HUES6 (cell line): Measurements from ENCODE around the gene PHPT1.

Experiments used
- H3K27ac ChIP-seq: 2 replicates; pipeline ENCODE4 v1.7.0; 2013; ENCODE audit warnings: low read depth, mild to moderate bottlenecking, low read length, inconsistent platforms
- H3K27me3 ChIP-seq: 2 replicates; pipeline ENCODE4 v1.6.1; 2013; ENCODE audit warnings: low read length; ENCODE audit not compliant: control insufficient read depth, insufficient read depth
- H3K36me3 ChIP-seq: 2 replicates; pipeline ENCODE4 v1.6.1; 2013; ENCODE audit warnings: low read length; ENCODE audit not compliant: control insufficient read depth, insufficient read depth
- H3K4me1 ChIP-seq: 2 replicates; pipeline ENCODE4 v1.6.1; 2013; ENCODE audit warnings: low read length; ENCODE audit not compliant: control insufficient read depth, insufficient read depth
- H3K4me3 ChIP-seq: 2 replicates; pipeline ENCODE4 v1.5.1; 2013; ENCODE audit warnings: low read depth, low read length
- H3K9ac ChIP-seq: one replicate; pipeline ENCODE4 v1.6.1; 2013; ENCODE audit warnings: mild to moderate bottlenecking, low read length
- H3K9me3 ChIP-seq: 2 replicates; pipeline ENCODE4 v1.6.1; 2013; ENCODE audit warnings: low read depth, low read length; ENCODE audit not compliant: control insufficient read depth, insufficient read depth

PHPT1 gene

GRCh38 chr9:136846376-136847087 lies 2.7 kb upstream of the PHPT1 start:
- Histone ChIP-seq H3K27ac (no peak overlapping the region), H3K4me1 (peaks cover 16% of the 10 kb centered on the region), H3K27me3 (peaks cover 5% of the 10 kb centered on the region; the same call in 1 of the 2 replicates), H3K9me3 (no peaks in the 10 kb centered on the region), H3K9ac (peak overlapping the region; percentile 49), H3K4me3 (peak overlapping the region; percentile 64), H3K36me3 (peaks cover 16% of the 10 kb centered on the region)

GRCh38 chr9:136847088-136847825 lies 2.0 kb upstream of the PHPT1 start:
- Histone ChIP-seq H3K9ac (peak overlapping the region; percentile 84), H3K9me3 (no peaks in the 10 kb centered on the region), H3K4me1 (peaks cover 12% of the 10 kb centered on the region), H3K27ac (peak overlapping the region; percentile 89; the same call in 1 of the 2 replicates), H3K4me3 (peak overlapping the region; percentile 97), H3K36me3 (peaks cover 20% of the 10 kb centered on the region), H3K27me3 (peaks cover 5% of the 10 kb centered on the region; the same call in 1 of the 2 replicates)

GRCh38 chr9:136847826-136848392 lies 1.3 kb upstream of the PHPT1 start:
- H3K9ac ChIP-seq = peak overlapping the region; percentile 84
- peaks cover 9% of the 10 kb centered on the region for H3K4me1 ChIP-seq
- peak overlapping the region; percentile 89; the same call in 1 of the 2 replicates for H3K27ac ChIP-seq

DNA sequence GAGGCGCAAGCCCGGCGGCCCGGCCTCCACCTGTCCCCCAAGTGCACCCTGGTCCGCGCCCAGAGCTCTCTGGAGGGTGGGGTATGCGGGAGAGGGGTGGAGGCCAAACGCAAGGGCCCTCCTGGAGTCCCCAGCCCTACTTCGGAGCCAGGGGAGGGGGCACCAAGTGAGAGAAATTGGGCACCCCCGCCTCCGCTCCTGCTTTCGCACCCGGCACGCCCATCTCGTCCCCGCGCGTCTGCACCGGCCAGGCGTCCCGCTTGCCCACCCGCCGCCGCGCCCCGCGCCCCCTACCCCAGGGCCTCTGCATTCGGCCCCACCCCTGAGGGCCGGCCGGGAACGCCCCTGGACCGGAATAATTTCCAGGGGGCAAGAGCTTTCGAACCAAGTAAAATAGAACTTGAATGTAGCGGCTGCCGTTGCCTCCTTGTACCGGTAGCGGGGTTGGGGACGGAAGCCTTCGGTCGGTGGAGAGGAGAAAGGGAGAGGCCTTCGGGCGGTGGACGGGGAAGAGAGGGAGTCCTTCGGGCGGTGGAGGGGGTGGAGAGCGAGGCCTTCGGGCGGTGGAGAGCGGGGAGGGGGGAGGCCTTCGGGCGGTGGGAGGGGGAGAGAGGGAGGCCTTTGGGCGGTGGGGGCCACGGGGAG lies 694 bp upstream of the PHPT1 start:
- Histone ChIP-seq H3K27me3 (peaks cover 5% of the 10 kb centered on the region; the same call in 1 of the 2 replicates), H3K27ac (peak overlapping the region; percentile 89; the same call in 1 of the 2 replicates), H3K4me1 (peaks cover 9% of the 10 kb centered on the region), H3K36me3 (peaks cover 20% of the 10 kb centered on the region), H3K4me3 (peak overlapping the region; percentile 97), H3K9ac (peak overlapping the region; percentile 84), H3K9me3 (no peaks in the 10 kb centered on the region)

More at GRCh38 chr9:136847826-136848392, 1.3 kb upstream of the PHPT1 start:
- H3K36me3 ChIP-seq = peaks cover 20% of the 10 kb centered on the region
- H3K27me3 ChIP-seq = peaks cover 5% of the 10 kb centered on the region; the same call in 1 of the 2 replicates
- H3K9me3 ChIP-seq = no peaks in the 10 kb centered on the region
- H3K4me3 ChIP-seq = peak overlapping the region; percentile 97

DNA sequence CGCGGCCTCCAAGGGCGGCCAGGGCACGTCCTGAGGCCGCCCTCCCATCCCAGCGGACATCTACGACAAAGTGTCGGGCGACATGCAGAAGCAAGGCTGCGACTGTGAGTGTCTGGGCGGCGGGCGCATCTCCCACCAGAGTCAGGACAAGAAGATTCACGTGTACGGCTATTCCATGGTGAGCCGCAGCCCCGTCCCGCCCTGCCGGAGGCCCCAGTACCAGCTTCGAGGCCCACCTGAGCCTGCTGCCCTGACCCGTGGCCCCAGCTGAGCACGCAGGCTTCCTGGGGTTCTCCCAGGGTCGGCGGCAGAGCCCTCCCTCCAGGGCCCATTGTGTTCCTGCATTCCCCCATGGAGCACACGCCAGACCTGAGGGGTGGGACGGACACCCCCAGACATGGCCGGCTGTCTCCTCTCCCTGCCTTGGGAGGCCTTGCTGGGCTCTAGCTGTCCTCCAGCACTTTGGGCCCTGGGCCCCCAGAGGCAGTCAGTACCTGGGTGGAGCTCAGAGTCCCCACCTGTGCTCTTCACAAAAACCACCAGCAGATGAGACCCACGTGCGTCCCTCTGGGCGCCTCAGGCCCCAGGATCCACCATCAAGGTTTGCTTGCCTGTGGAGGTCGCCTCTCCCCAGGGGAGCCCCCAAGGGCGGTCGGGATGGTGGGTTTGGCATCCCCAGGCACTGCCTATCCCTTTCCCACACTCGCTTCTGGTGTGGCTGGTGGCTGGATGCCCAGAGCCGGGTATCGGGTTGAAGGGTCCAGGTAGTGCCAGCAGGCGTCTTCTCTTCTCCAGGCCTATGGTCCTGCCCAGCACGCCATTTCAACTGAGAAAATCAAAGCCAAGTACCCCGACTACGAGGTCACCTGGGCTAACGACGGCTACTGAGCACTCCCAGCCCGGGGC lies 1.0 kb downstream of the PHPT1 start:
- Histone ChIP-seq H3K36me3 (peaks cover 20% of the 10 kb centered on the region), H3K9ac (peak overlapping the region; percentile 78), H3K27ac (no peak overlapping the region), H3K4me1 (peaks cover 9% of the 10 kb centered on the region), H3K9me3 (no peaks in the 10 kb centered on the region), H3K27me3 (peaks cover 5% of the 10 kb centered on the region; the same call in 1 of the 2 replicates), H3K4me3 (peak overlapping the region; percentile 97)

GRCh38 chr9:136850866-136851775 lies 1.9 kb downstream of the PHPT1 start:
- H3K36me3 ChIP-seq = peaks cover 20% of the 10 kb centered on the region
- no peaks in the 10 kb centered on the region for H3K9me3 ChIP-seq
- H3K9ac ChIP-seq = no peak overlapping the region
- H3K4me1 ChIP-seq = peaks cover 9% of the 10 kb centered on the region
- no peak overlapping the region for H3K27ac ChIP-seq
- no peak overlapping the region for H3K4me3 ChIP-seq
- peaks cover 5% of the 10 kb centered on the region; the same call in 1 of the 2 replicates for H3K27me3 ChIP-seq

GRCh38 chr9:136851941-136852663 lies 2.9 kb downstream of the PHPT1 start, which contains the start of gene MAMDC4:
Gene MAMDC4 (plus strand): TSS chr9:136852346. CDS start chr9:136852417, 71 bp downstream.
- Histone ChIP-seq H3K27me3 (no peaks in the 10 kb centered on the region), H3K27ac (no peak within 1 kb of the TSS), H3K9ac (no peak within 1 kb of the TSS), H3K4me3 (no peak within 1 kb of the TSS), H3K4me1 (peaks cover 9% of the 10 kb centered on the region), H3K9me3 (no peaks in the 10 kb centered on the region), H3K36me3 (peaks cover 20% of the 10 kb centered on the region)

DNA sequence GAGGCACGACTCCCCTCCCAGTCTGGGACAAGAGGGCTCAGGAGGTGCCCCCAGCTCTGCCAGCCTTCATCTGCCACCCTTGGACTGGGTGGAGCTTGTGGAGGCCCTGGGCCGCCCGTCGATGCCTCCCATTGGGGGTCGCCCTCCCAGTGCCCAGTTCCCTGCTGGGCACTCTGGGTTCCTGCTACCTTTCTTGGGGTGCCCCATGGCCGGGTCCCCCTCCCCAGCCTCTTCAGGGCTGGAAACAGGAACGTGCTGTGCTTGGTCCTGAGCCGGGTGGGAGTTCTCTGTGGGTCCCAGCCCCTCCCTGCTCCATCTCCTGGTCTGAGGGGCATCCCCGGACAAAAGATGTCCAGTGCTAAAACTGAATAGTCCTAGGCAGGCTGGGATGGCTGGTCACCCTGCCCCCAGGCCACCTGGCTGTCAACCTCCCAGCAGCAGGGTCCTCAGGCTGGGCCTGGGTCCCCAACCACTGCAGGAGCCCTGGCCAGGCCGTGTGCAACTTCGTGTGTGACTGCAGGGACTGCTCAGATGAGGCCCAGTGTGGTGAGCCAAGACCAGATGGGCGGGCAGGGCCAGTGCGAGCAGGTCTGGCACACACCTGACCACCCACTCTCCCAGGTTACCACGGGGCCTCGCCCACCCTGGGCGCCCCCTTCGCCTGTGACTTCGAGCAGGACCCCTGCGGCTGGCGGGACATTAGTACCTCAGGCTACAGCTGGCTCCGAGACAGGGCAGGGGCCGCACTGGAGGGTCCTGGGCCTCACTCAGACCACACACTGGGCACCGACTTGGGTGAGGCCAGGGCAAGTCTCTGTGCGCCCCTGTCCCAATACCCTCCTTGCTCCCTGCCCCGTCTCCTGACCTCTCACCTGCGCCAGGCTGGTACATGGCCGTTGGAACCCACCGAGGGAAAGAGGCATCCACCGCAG lies 3.7 kb downstream of the PHPT1 start:
- H3K9ac ChIP-seq = no peak overlapping the region
- H3K36me3 ChIP-seq = peaks cover 20% of the 10 kb centered on the region
- H3K4me1 ChIP-seq = peaks cover 9% of the 10 kb centered on the region
- no peak overlapping the region for H3K4me3 ChIP-seq
- no peak overlapping the region for H3K27ac ChIP-seq
- no peaks in the 10 kb centered on the region for H3K27me3 ChIP-seq
- H3K9me3 ChIP-seq = no peaks in the 10 kb centered on the region
